WTC11 (cell line): ENCODE data around the gene MDGA2.

Source experiments
- ATF1 ChIP-seq: sonication (generic); formaldehyde crosslinking; IDR thresholded peaks from 2 replicates; pipeline ENCODE4 v1.8.1; 2023; ENCODE audit warnings: mild to moderate bottlenecking, moderate library complexity, missing genetic modification reagents
- ATF3 ChIP-seq: sonication (generic); formaldehyde crosslinking; conservative IDR thresholded peaks from 2 replicates; pipeline ENCODE4 v1.8.1; 2022; ENCODE audit warnings: mild to moderate bottlenecking, missing genetic modification reagents
- CTCF ChIP-seq: fragments of 200-600 bp; IDR thresholded peaks from 2 replicates; pipeline ENCODE4 v1.8.0; 2022; ENCODE audit warnings: antibody characterized with exemption
- HMGA2 ChIP-seq: fragments of 250-450 bp; sonication (Bioruptor Pico); IDR thresholded peaks from 2 replicates; pipeline ENCODE4 v1.4.0; 2021; ENCODE audit warnings: mild to moderate bottlenecking, moderate library complexity
- MLX ChIP-seq: sonication (generic); formaldehyde crosslinking; IDR thresholded peaks from 2 replicates; pipeline ENCODE4 v1.8.1; 2023; ENCODE audit warnings: mild to moderate bottlenecking, missing genetic modification reagents, moderate library complexity
- NFATC4 ChIP-seq: fragments of 250-450 bp; sonication (Bioruptor Pico); IDR thresholded peaks from 2 replicates; pipeline ENCODE4 v1.9.0; 2021; ENCODE audit warnings: mild to moderate bottlenecking
- PRDM15 ChIP-seq: sonication (generic); formaldehyde crosslinking; IDR thresholded peaks from 2 replicates; pipeline ENCODE4 v1.8.0; 2022; ENCODE audit warnings: missing genetic modification reagents
- SMAD4 ChIP-seq: sonication (generic); formaldehyde crosslinking; IDR thresholded peaks from 2 replicates; pipeline ENCODE4 v1.8.0; 2022; ENCODE audit warnings: mild to moderate bottlenecking, missing genetic modification reagents
- ZNF121 ChIP-seq: sonication (generic); formaldehyde crosslinking; IDR thresholded peaks from 2 replicates; pipeline ENCODE4 v1.8.0; 2023; ENCODE audit warnings: missing genetic modification reagents
- ZNF232 ChIP-seq: sonication (generic); formaldehyde crosslinking; IDR thresholded peaks from 2 replicates; pipeline ENCODE4 v1.8.0; 2022; ENCODE audit warnings: mild to moderate bottlenecking, missing genetic modification reagents
- ZSCAN18 ChIP-seq: fragments of 250-450 bp; sonication (Bioruptor Pico); IDR thresholded peaks from 2 replicates; pipeline ENCODE4 v2.1.2; 2022; ENCODE audit warnings: mild to moderate bottlenecking, moderate library complexity

GRCh38 chr14:47439953-47440352 is 235.5 kb downstream of the MDGA2 start:
- TF ChIP-seq CTCF (no peak), ATF1 (CRISPR knock-in tag) (no peak), ATF3 (no peak), ZNF121 (CRISPR knock-in tag) (no peak), MLX (CRISPR knock-in tag) (no peak), HMGA2 (CRISPR knock-in tag) (no peak), ZSCAN18 (no peak), SMAD4 (CRISPR knock-in tag) (no peak), NFATC4 (CRISPR knock-in tag) (no peak), ZNF232 (CRISPR knock-in tag) (no peak), PRDM15 (no peak)
